GM12878 (cell line): Measurements from ENCODE around the gene ZSCAN26. TPM values are rescaled to one million over a fixed set of nuclear protein-coding genes. Genes with fewer than 3 reads are reported as not detected.

Experiments used
- BHLHE40 ChIP-seq, 2 experiments: fragments of 450-650 bp in 1 of 2; IDR thresholded peaks; 2 replicates each; pipeline ENCODE4 v1.6.1; 2011 to 2017; ENCODE audit warnings: low read depth in 2 of 2, borderline replicate concordance in 1 of 2, improper control_type of control experiment in 1 of 2, low read length in 1 of 2, mild to moderate bottlenecking in 1 of 2
- CREM ChIP-seq: IDR thresholded peaks from 2 replicates; pipeline ENCODE4 v1.6.1; 2014; ENCODE audit warnings: antibody characterized with exemption, low read depth
- ESRRA ChIP-seq: IDR thresholded peaks from 2 replicates; pipeline ENCODE4 v1.6.1; 2012; ENCODE audit warnings: mild to moderate bottlenecking, low read length, improper control_type of control experiment
- GABPA ChIP-seq: IDR thresholded peaks from 2 replicates; pipeline ENCODE4 v1.6.1; 2014; ENCODE audit warnings: antibody characterized with exemption, low read depth, mild to moderate bottlenecking, inconsistent platforms
- HCFC1 ChIP-seq: fragments of 150-350 bp; IDR thresholded peaks from 2 replicates; pipeline ENCODE4 v1.6.1; 2014; ENCODE audit warnings: low read length
- HDAC2 ChIP-seq: fragments of 200-600 bp; sonication (generic); IDR thresholded peaks from 2 replicates; pipeline ENCODE4 v1.6.1; 2017
- NFIC ChIP-seq: IDR thresholded peaks from 2 replicates; pipeline ENCODE4 v1.6.1; 2012; ENCODE audit warnings: low read depth, mild to moderate bottlenecking, inconsistent platforms, low read length, moderate library complexity
- NR2F1 ChIP-seq: fragments of 450-650 bp; conservative IDR thresholded peaks from 2 replicates; pipeline ENCODE4 v1.6.1; 2017; ENCODE audit warnings: mild to moderate bottlenecking
- PAX5 ChIP-seq: IDR thresholded peaks from 2 replicates; pipeline ENCODE4 v1.6.1; 2011; ENCODE audit warnings: low read depth, low read length, borderline replicate concordance
- POLR2AphosphoS5 ChIP-seq: IDR thresholded peaks from 2 replicates; pipeline ENCODE4 v1.6.1; 2011; ENCODE audit warnings: mild to moderate bottlenecking, low read length, inconsistent platforms
- RAD21 ChIP-seq: IDR thresholded peaks from 2 replicates; pipeline ENCODE4 v1.6.1; 2011; ENCODE audit warnings: mild to moderate bottlenecking, low read depth, low read length, moderate library complexity; ENCODE audit not compliant: insufficient read depth
- SP1 ChIP-seq: IDR thresholded peaks from one replicate; pipeline ENCODE4 v1.6.1; 2011; ENCODE audit warnings: low read depth, low read length
- YY1 ChIP-seq: IDR thresholded peaks from 2 replicates; pipeline ENCODE4 v1.6.1; 2011; ENCODE audit warnings: low read depth, mild to moderate bottlenecking, low read length
- polyA plus RNA-seq, 11 experiments: library from polyadenylated mRNA; depleted of rRNA in 4 of 11; unstranded in 6 of 11; stranded (reverse) in 5 of 11; fragments of >200 nt; fragmentation: Nextera tagmentation in 4 of 11; fragmentation: Illumina TruSeq in 1 of 11; extraction: Ambion mirVana in 4 of 11; extraction: Trizol in 1 of 11; gene quantifications; 1 replicate in 1 of 11; 2 replicates in 10 of 11; pipeline versions ENCODE4 v1.2.1 to v1.2.3, GENCODE V29; 2011 to 2016; ENCODE audit warnings: inconsistent platforms in 2 of 11, missing spikeins in 2 of 11, low read depth in 1 of 11
- total RNA-seq, 4 experiments: library from RNA; depleted of rRNA in 3 of 4; stranded (reverse); fragments of >200 nt in 3 of 4; fragmentation: Illumina TruSeq in 1 of 4; extraction: Trizol in 1 of 4; gene quantifications; 2 replicates each; pipeline versions ENCODE4 v1.2.1 to v1.2.3, GENCODE V29; 2013 to 2021
- TF ChIP-seq, protein P1 (sequence below): IDR thresholded peaks from 2 replicates; pipeline ENCODE4 v1.6.1; 2011; ENCODE audit warnings: low read depth, low read length, improper control_type of control experiment, borderline replicate concordance
- TF ChIP-seq, protein P2 (sequence below): IDR thresholded peaks from 2 replicates; pipeline ENCODE4 v1.6.1; 2012; ENCODE audit warnings: low read depth, low read length, improper control_type of control experiment
- TF ChIP-seq, protein P3 (sequence below): fragments of 450-650 bp; IDR thresholded peaks from 2 replicates; pipeline ENCODE4 v1.6.1; 2016; ENCODE audit warnings: mild to moderate bottlenecking, moderate library complexity, borderline replicate concordance

ZSCAN26 gene
- total and polyA plus RNA-seq, 10 of the 15 experiments (the other 5 are each of a cell fraction or from before 2014, with no cell fraction given), result 4.5 to 13.3 (median 6.5) TPM

DNA sequence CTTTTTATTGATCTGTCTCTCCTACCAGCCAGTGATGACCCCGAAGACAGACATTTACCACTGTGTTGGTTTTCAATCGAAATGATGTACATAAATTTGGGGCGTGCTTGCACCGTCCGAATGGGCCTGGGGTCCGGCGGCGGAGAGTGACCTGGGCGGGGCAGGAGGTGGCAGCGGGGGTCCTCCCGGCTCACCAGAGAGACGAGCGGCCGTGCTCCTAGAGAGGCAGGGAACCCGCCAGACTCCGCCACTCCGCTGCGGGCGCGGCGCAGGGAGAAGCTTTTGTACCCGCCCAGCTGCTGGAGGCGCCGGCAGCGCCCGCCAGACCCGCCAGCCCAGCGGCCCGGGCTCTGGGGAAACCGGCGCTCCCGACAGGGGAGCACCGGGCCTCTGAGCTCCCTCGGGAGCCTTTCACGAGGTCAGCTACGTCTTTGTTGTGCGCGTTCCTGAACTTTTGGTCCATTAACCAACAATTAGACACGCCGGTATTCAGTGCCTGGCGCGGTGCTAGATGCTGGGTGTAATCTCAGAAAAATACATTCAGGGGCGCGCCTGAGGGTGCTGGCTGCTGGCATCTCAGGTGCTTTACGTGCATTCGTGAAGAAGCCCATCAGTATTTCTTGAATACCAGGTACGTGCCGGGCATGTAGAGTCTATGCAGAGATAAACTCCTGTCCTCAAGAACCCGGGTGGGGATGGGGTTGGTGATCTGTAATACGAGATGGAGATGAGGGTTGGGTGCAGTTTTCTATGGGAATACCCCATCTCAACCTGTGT lies 14.5 kb downstream of the ZSCAN26 start, which contains the start of gene PGBD1 (continued):
- TF ChIP-seq, protein P1, sequence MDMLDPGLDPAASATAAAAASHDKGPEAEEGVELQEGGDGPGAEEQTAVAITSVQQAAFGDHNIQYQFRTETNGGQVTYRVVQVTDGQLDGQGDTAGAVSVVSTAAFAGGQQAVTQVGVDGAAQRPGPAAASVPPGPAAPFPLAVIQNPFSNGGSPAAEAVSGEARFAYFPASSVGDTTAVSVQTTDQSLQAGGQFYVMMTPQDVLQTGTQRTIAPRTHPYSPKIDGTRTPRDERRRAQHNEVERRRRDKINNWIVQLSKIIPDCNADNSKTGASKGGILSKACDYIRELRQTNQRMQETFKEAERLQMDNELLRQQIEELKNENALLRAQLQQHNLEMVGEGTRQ, result no peak
- TF ChIP-seq HCFC1 (no peak), HDAC2 (no peak), CREM (peak; percentile 34; the same call in 1 of the 2 replicates), POLR2AphosphoS5 (peak; percentile 57; the same call in 1 of the 2 replicates), NR2F1 (0 out of 2 replicates have a peak, but pooled peaks have one; percentile 18), RAD21 (0 out of 2 replicates have a peak, but pooled peaks have one; percentile 2), ESRRA (no peak), YY1 (0 out of 2 replicates have a peak, but pooled peaks have one; percentile 47), GABPA (peak; percentile 35; the same call in 1 of the 2 replicates), SP1 (no peak), BHLHE40 (IDR thresholded peaks at IDR 0.05; ENCODE audit: borderline replicate concordance in 1 of 2, low read depth in 2 of 2, low read length in 1 of 2) (peak in 1 of 2 experiments; percentile 23; a peak in 1 of 4 replicates), PAX5 (no peak), NFIC (no peak)
- TF ChIP-seq, protein P2, sequence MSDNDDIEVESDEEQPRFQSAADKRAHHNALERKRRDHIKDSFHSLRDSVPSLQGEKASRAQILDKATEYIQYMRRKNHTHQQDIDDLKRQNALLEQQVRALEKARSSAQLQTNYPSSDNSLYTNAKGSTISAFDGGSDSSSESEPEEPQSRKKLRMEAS, result no peak
- TF ChIP-seq, protein P3, sequence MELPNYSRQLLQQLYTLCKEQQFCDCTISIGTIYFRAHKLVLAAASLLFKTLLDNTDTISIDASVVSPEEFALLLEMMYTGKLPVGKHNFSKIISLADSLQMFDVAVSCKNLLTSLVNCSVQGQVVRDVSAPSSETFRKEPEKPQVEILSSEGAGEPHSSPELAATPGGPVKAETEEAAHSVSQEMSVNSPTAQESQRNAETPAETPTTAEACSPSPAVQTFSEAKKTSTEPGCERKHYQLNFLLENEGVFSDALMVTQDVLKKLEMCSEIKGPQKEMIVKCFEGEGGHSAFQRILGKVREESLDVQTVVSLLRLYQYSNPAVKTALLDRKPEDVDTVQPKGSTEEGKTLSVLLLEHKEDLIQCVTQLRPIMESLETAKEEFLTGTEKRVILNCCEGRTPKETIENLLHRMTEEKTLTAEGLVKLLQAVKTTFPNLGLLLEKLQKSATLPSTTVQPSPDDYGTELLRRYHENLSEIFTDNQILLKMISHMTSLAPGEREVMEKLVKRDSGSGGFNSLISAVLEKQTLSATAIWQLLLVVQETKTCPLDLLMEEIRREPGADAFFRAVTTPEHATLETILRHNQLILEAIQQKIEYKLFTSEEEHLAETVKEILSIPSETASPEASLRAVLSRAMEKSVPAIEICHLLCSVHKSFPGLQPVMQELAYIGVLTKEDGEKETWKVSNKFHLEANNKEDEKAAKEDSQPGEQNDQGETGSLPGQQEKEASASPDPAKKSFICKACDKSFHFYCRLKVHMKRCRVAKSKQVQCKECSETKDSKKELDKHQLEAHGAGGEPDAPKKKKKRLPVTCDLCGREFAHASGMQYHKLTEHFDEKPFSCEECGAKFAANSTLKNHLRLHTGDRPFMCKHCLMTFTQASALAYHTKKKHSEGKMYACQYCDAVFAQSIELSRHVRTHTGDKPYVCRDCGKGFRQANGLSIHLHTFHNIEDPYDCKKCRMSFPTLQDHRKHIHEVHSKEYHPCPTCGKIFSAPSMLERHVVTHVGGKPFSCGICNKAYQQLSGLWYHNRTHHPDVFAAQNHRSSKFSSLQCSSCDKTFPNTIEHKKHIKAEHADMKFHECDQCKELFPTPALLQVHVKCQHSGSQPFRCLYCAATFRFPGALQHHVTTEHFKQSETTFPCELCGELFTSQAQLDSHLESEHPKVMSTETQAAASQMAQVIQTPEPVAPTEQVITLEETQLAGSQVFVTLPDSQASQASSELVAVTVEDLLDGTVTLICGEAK, result peak; percentile 35; the same call in 1 of the 2 replicates
